ENCODE measurements around the gene FGF11. TPM values are rescaled to one million over a fixed set of nuclear protein-coding genes. Genes with fewer than 3 reads are reported as not detected.
A peak's percentile ranks its signal among the peaks of the same experiment; 100 is the strongest.

Gene FGF11
- total RNA-seq, 2 experiments from 2014 or later: 25.4 to 28.5 TPM

GRCh38 chr17:7440113-7440833, 961 bp downstream of the FGF11 start:
- ATAC-seq (ENCODE audit: low read depth) (no peak), DNase-seq (peak; percentile 69)
- peak overlapping the region; percentile 86 for H3K27ac Mint-ChIP-seq

GRCh38 chr17:7440834-7441195, 1.5 kb downstream of the FGF11 start:
- Mint-ChIP-seq H3K27ac (no peak overlapping the region), H3K27me3 (peaks cover 15% of the 10 kb centered on the region), H3K36me3 (peaks cover 18% of the 10 kb centered on the region), H3K4me3 (peak overlapping the region; percentile 96), H3K4me1 (peaks cover 32% of the 10 kb centered on the region), H3K9me3 (no peaks in the 10 kb centered on the region)
- ATAC-seq (ENCODE audit: low read depth): no peak
- POLR2A ChIA-PET: interaction anchor here (0.7 to 7.9 kb wide), 11 partner anchors 12 to 247 kb away, joined by 3 to 60 read pairs (median 7); partner anchors contain the start of genes KCTD11, PLSCR3, POLR2A and TP53
- DNase-seq: no peak

More at GRCh38 chr17:7440113-7440833, 961 bp downstream of the FGF11 start:
- H3K4me3 Mint-ChIP-seq: peak overlapping the region; percentile 96
- peaks cover 18% of the 10 kb centered on the region for H3K36me3 Mint-ChIP-seq
- H3K27me3 Mint-ChIP-seq: peaks cover 9% of the 10 kb centered on the region
- POLR2A ChIA-PET: interaction anchor here (0.7 to 7.9 kb wide), 14 partner anchors 12 to 247 kb away, joined by 3 to 60 read pairs (median 4); partner anchors contain the start of genes ACAP1, PLSCR3, POLR2A and TNFSF13
- no peaks in the 10 kb centered on the region for H3K9me3 Mint-ChIP-seq
- H3K4me1 Mint-ChIP-seq: peaks cover 27% of the 10 kb centered on the region

- POLR2A ChIA-PET: interaction anchor here (0.7 to 7.9 kb wide), 9 partner anchors 11 to 246 kb away, joined by 3 to 60 read pairs (median 7); partner anchors contain the start of genes KCTD11, POLR2A and TP53
- Mint-ChIP-seq H3K4me1 (peaks cover 35% of the 10 kb centered on the region), H3K4me3 (peak overlapping the region; percentile 20)
Observed at GRCh38 chr17:7441266-7441665, 2.0 kb downstream of the FGF11 start.

GRCh38 chr17:7442142-7442541, 2.8 kb downstream of the FGF11 start:
- Mint-ChIP-seq H3K4me3 (no peak overlapping the region), H3K9me3 (no peaks in the 10 kb centered on the region), H3K4me1 (peaks cover 36% of the 10 kb centered on the region), H3K36me3 (peaks cover 21% of the 10 kb centered on the region), H3K27me3 (peaks cover 20% of the 10 kb centered on the region), H3K27ac (no peak overlapping the region)
- POLR2A ChIA-PET: interaction anchor here (2.5 to 7.9 kb wide), 3 partner anchors 14 to 132 kb away, joined by 10 to 60 read pairs (median 14); partner anchors contain the start of gene POLR2A
- ATAC-seq (ENCODE audit: low read depth): no peak
- DNase-seq: no peak

More at GRCh38 chr17:7441266-7441665, 2.0 kb downstream of the FGF11 start:
- Mint-ChIP-seq H3K27ac (no peak overlapping the region), H3K36me3 (peaks cover 20% of the 10 kb centered on the region), H3K9me3 (no peaks in the 10 kb centered on the region), H3K27me3 (peaks cover 17% of the 10 kb centered on the region)
- no peak for ATAC-seq (ENCODE audit: low read depth)
- no peak for DNase-seq

- no peak for DNase-seq
- Mint-ChIP-seq H3K36me3 (peaks cover 29% of the 10 kb centered on the region), H3K9me3 (peaks cover 2% of the 10 kb centered on the region), H3K4me3 (no peak overlapping the region), H3K27ac (no peak overlapping the region), H3K4me1 (peaks cover 31% of the 10 kb centered on the region), H3K27me3 (peaks cover 24% of the 10 kb centered on the region)
- POLR2A ChIA-PET: interaction anchor here (0.6 to 7.9 kb wide), 7 partner anchors 9 to 882 kb away, joined by 3 to 60 read pairs (median 5); partner anchors contain the start of genes POLR2A, TMEM102 and TMEM256
- no peak for ATAC-seq (ENCODE audit: low read depth)
Observed at GRCh38 chr17:7443499-7444485, 4.5 kb downstream of the FGF11 start.

GRCh38 chr17:7444682-7445618, 5.6 kb downstream of the FGF11 start, which contains the start of gene CHRNB1:
CHRNB1 (plus strand) TSS chr17:7445061; CDS start chr17:7445128, 67 bp downstream.
- DNase-seq: peak; percentile 53
- Mint-ChIP-seq H3K4me1 (peaks cover 29% of the 10 kb centered on the region), H3K36me3 (peaks cover 35% of the 10 kb centered on the region), H3K27me3 (peaks cover 24% of the 10 kb centered on the region), H3K9me3 (peaks cover 2% of the 10 kb centered on the region), H3K27ac (peak within 1 kb of the TSS; percentile 10), H3K4me3 (peak within 1 kb of the TSS; percentile 80)
- POLR2A ChIA-PET: interaction anchor here (0.6 to 7.9 kb wide), 8 partner anchors 9 to 881 kb away, joined by 3 to 60 read pairs (median 10); partner anchors contain the start of genes ACAP1, POLR2A, TMEM102 and TMEM256
- peak; percentile 10 for ATAC-seq (ENCODE audit: low read depth)

- H3K36me3 Mint-ChIP-seq: peaks cover 35% of the 10 kb centered on the region
- POLR2A ChIA-PET: interaction anchor here (0.5 to 7.9 kb wide), 7 partner anchors 9 to 109 kb away, joined by 4 to 60 read pairs (median 13); partner anchors contain the start of genes ACAP1, POLR2A, TMEM102 and ZBTB4
- H3K4me1 Mint-ChIP-seq: peaks cover 24% of the 10 kb centered on the region
- H3K27me3 Mint-ChIP-seq: peaks cover 24% of the 10 kb centered on the region
- DNase-seq (peak; percentile 56), ATAC-seq (ENCODE audit: low read depth) (peak; percentile 94)
- peaks cover 2% of the 10 kb centered on the region for H3K9me3 Mint-ChIP-seq
- H3K27ac Mint-ChIP-seq: peak overlapping the region; percentile 10
- peak overlapping the region; percentile 80 for H3K4me3 Mint-ChIP-seq
Observed at GRCh38 chr17:7445619-7445968, 6.3 kb downstream of the FGF11 start.

GRCh38 chr17:7448461-7448860, 9.1 kb downstream of the FGF11 start:
- peaks cover 27% of the 10 kb centered on the region for H3K36me3 Mint-ChIP-seq
- ATAC-seq (ENCODE audit: low read depth) (no peak), DNase-seq (no peak)
- POLR2A ChIA-PET: no interaction called here
- no peak overlapping the region for H3K27ac Mint-ChIP-seq
- H3K27me3 Mint-ChIP-seq: peaks cover 19% of the 10 kb centered on the region
- H3K4me3 Mint-ChIP-seq: no peak overlapping the region
- H3K9me3 Mint-ChIP-seq: peaks cover 2% of the 10 kb centered on the region
- H3K4me1 Mint-ChIP-seq: peaks cover 26% of the 10 kb centered on the region

GRCh38 chr17:7459961-7460545, 20.7 kb downstream of the FGF11 start:
- Mint-ChIP-seq H3K27me3 (no peaks in the 10 kb centered on the region), H3K4me1 (peaks cover 16% of the 10 kb centered on the region), H3K27ac (no peak overlapping the region), H3K9me3 (no peaks in the 10 kb centered on the region), H3K4me3 (no peak overlapping the region), H3K36me3 (peaks cover 25% of the 10 kb centered on the region)
- no peak for DNase-seq
- POLR2A ChIA-PET: interaction anchor here (0.7 to 1.1 kb wide), 3 partner anchors 17 to 25 kb away, joined by 3 read pairs; no protein-coding TSS in a partner anchor
- ATAC-seq (ENCODE audit: low read depth): no peak

- POLR2A ChIA-PET: interaction anchor here (0.7 to 2.8 kb wide), 4 partner anchors 12 to 28 kb away, joined by 3 to 15 read pairs (median 5); partner anchors contain the start of gene POLR2A
- no peak overlapping the region for H3K4me3 Mint-ChIP-seq
- H3K27ac Mint-ChIP-seq: no peak overlapping the region
- no peaks in the 10 kb centered on the region for H3K9me3 Mint-ChIP-seq
- peaks cover 26% of the 10 kb centered on the region for H3K36me3 Mint-ChIP-seq
- H3K4me1 Mint-ChIP-seq: peaks cover 15% of the 10 kb centered on the region
- DNase-seq: no peak
- ATAC-seq (ENCODE audit: low read depth): no peak
- H3K27me3 Mint-ChIP-seq: no peaks in the 10 kb centered on the region
Observed at GRCh38 chr17:7460850-7461660, 21.7 kb downstream of the FGF11 start.

Data from activated naive CD8-positive, alpha-beta T cell treated with anti-CD3 and anti-CD28 coated beads, Interleukin-2, amount 10 ng/mL, durations not matched to agents 7 days and 5 days (primary cell).